Kidney tubule cell (primary cell): Measurements from ENCODE around the gene AUH.

ENCODE experiments used
- DNase-seq: peaks from one replicate; pipeline ENCODE4 v3.0.0-alpha.2; 2018; ENCODE audit warnings: low spot score

AUH gene

GRCh38 chr9:91164724-91165520 is 196.8 kb downstream of the AUH start:
- peak; percentile 84 for DNase-seq
